Measurements from ENCODE around the gene NRGN.

The NRGN gene

GRCh38 chr11:124748481-124749343 lies 9.0 kb downstream of the NRGN start:
- H3K9me3 ChIP-seq (ENCODE audit: control insufficient read depth, low read length), result no peaks in the 10 kb centered on the region
- no peaks in the 10 kb centered on the region for H3K27me3 ChIP-seq (replicated peaks; ENCODE audit: control insufficient read depth, insufficient read depth, low read length, poor library complexity, severe bottlenecking)
- H3K27ac ChIP-seq (ENCODE audit: insufficient read depth, low read length, poor library complexity, severe bottlenecking), result no peak overlapping the region
- H3K4me3 ChIP-seq (ENCODE audit: insufficient read depth, low read depth, low read length, poor library complexity, severe bottlenecking), result no peak overlapping the region
- H3K4me1 ChIP-seq (ENCODE audit: control insufficient read depth, insufficient read depth, low read length, poor library complexity, severe bottlenecking), result peaks cover 7% of the 10 kb centered on the region
- H3K36me3 ChIP-seq (ENCODE audit: control insufficient read depth, insufficient read depth, low read length), result no peaks in the 10 kb centered on the region
- no peak for DNase-seq

- H3K4me3 ChIP-seq (ENCODE audit: insufficient read depth, low read depth, low read length, poor library complexity, severe bottlenecking), result no peak overlapping the region
- no peak overlapping the region for H3K27ac ChIP-seq (ENCODE audit: insufficient read depth, low read length, poor library complexity, severe bottlenecking)
- H3K27me3 ChIP-seq (replicated peaks; ENCODE audit: control insufficient read depth, insufficient read depth, low read length, poor library complexity, severe bottlenecking), result no peaks in the 10 kb centered on the region
- no peaks in the 10 kb centered on the region for H3K36me3 ChIP-seq (ENCODE audit: control insufficient read depth, insufficient read depth, low read length)
- H3K4me1 ChIP-seq (ENCODE audit: control insufficient read depth, insufficient read depth, low read length, poor library complexity, severe bottlenecking), result peaks cover 7% of the 10 kb centered on the region
- no peak for DNase-seq
- H3K9me3 ChIP-seq (ENCODE audit: control insufficient read depth, low read length), result no peaks in the 10 kb centered on the region
Observed at GRCh38 chr11:124749912-124750311, 10.2 kb downstream of the NRGN start.

- DNase-seq, result no peak
- Histone ChIP-seq H3K36me3 (ENCODE audit: control insufficient read depth, insufficient read depth, low read length) (no peaks in the 10 kb centered on the region), H3K9me3 (ENCODE audit: control insufficient read depth, low read length) (no peaks in the 10 kb centered on the region), H3K4me3 (ENCODE audit: insufficient read depth, low read depth, low read length, poor library complexity, severe bottlenecking) (no peak overlapping the region), H3K27ac (ENCODE audit: insufficient read depth, low read length, poor library complexity, severe bottlenecking) (no peak overlapping the region), H3K27me3 (replicated peaks; ENCODE audit: control insufficient read depth, insufficient read depth, low read length, poor library complexity, severe bottlenecking) (peaks cover under 1% of the 10 kb centered on the region), H3K4me1 (ENCODE audit: control insufficient read depth, insufficient read depth, low read length, poor library complexity, severe bottlenecking) (no peaks in the 10 kb centered on the region)
Observed at GRCh38 chr11:124751391-124751740, 11.6 kb downstream of the NRGN start.

GRCh38 chr11:124751741-124752470 lies 12.2 kb downstream of the NRGN start, which contains the start of gene VSIG2:
VSIG2 (minus strand) TSS chr11:124752255; CDS start chr11:124752137, 118 bp downstream.
- H3K27ac ChIP-seq (ENCODE audit: insufficient read depth, low read length, poor library complexity, severe bottlenecking), result no peak within 1 kb of the TSS
- H3K27me3 ChIP-seq (replicated peaks; ENCODE audit: control insufficient read depth, insufficient read depth, low read length, poor library complexity, severe bottlenecking), result peaks cover 3% of the 10 kb centered on the region
- H3K4me1 ChIP-seq (ENCODE audit: control insufficient read depth, insufficient read depth, low read length, poor library complexity, severe bottlenecking), result no peaks in the 10 kb centered on the region
- H3K9me3 ChIP-seq (ENCODE audit: control insufficient read depth, low read length), result no peaks in the 10 kb centered on the region
- DNase-seq, result no peak
- H3K4me3 ChIP-seq (ENCODE audit: insufficient read depth, low read depth, low read length, poor library complexity, severe bottlenecking), result no peak within 1 kb of the TSS
- no peaks in the 10 kb centered on the region for H3K36me3 ChIP-seq (ENCODE audit: control insufficient read depth, insufficient read depth, low read length)

- no peak overlapping the region for H3K4me3 ChIP-seq (ENCODE audit: insufficient read depth, low read depth, low read length, poor library complexity, severe bottlenecking)
Observed at GRCh38 chr11:124752471-124753102, 12.8 kb downstream of the NRGN start.

GRCh38 chr11:124753205-124753604 lies 13.5 kb downstream of the NRGN start:
- H3K27ac ChIP-seq (ENCODE audit: insufficient read depth, low read length, poor library complexity, severe bottlenecking), result no peak overlapping the region
- H3K9me3 ChIP-seq (ENCODE audit: control insufficient read depth, low read length), result no peaks in the 10 kb centered on the region
- H3K4me1 ChIP-seq (ENCODE audit: control insufficient read depth, insufficient read depth, low read length, poor library complexity, severe bottlenecking), result peaks cover 1% of the 10 kb centered on the region
- DNase-seq, result no peak
- no peak overlapping the region for H3K4me3 ChIP-seq (ENCODE audit: insufficient read depth, low read depth, low read length, poor library complexity, severe bottlenecking)
- H3K27me3 ChIP-seq (replicated peaks; ENCODE audit: control insufficient read depth, insufficient read depth, low read length, poor library complexity, severe bottlenecking), result peaks cover 6% of the 10 kb centered on the region
- H3K36me3 ChIP-seq (ENCODE audit: control insufficient read depth, insufficient read depth, low read length), result no peaks in the 10 kb centered on the region

More at GRCh38 chr11:124752471-124753102, 12.8 kb downstream of the NRGN start:
- no peak overlapping the region for H3K27ac ChIP-seq (ENCODE audit: insufficient read depth, low read length, poor library complexity, severe bottlenecking)
- no peak for DNase-seq
- H3K4me1 ChIP-seq (ENCODE audit: control insufficient read depth, insufficient read depth, low read length, poor library complexity, severe bottlenecking), result no peaks in the 10 kb centered on the region
- H3K9me3 ChIP-seq (ENCODE audit: control insufficient read depth, low read length), result no peaks in the 10 kb centered on the region
- peaks cover 3% of the 10 kb centered on the region for H3K27me3 ChIP-seq (replicated peaks; ENCODE audit: control insufficient read depth, insufficient read depth, low read length, poor library complexity, severe bottlenecking)
- H3K36me3 ChIP-seq (ENCODE audit: control insufficient read depth, insufficient read depth, low read length), result no peaks in the 10 kb centered on the region

- Histone ChIP-seq H3K4me1 (ENCODE audit: control insufficient read depth, insufficient read depth, low read length, poor library complexity, severe bottlenecking) (peaks cover 5% of the 10 kb centered on the region), H3K9me3 (ENCODE audit: control insufficient read depth, low read length) (no peaks in the 10 kb centered on the region), H3K27me3 (replicated peaks; ENCODE audit: control insufficient read depth, insufficient read depth, low read length, poor library complexity, severe bottlenecking) (peaks cover 8% of the 10 kb centered on the region), H3K4me3 (ENCODE audit: insufficient read depth, low read depth, low read length, poor library complexity, severe bottlenecking) (no peak overlapping the region), H3K27ac (ENCODE audit: insufficient read depth, low read length, poor library complexity, severe bottlenecking) (no peak overlapping the region), H3K36me3 (ENCODE audit: control insufficient read depth, insufficient read depth, low read length) (no peaks in the 10 kb centered on the region)
- no peak for DNase-seq
Observed at GRCh38 chr11:124753624-124754023, 13.9 kb downstream of the NRGN start.

- DNase-seq, result no peak
- peaks cover 14% of the 10 kb centered on the region for H3K27me3 ChIP-seq (replicated peaks; ENCODE audit: control insufficient read depth, insufficient read depth, low read length, poor library complexity, severe bottlenecking)
- H3K9me3 ChIP-seq (ENCODE audit: control insufficient read depth, low read length), result no peaks in the 10 kb centered on the region
- no peaks in the 10 kb centered on the region for H3K36me3 ChIP-seq (ENCODE audit: control insufficient read depth, insufficient read depth, low read length)
- H3K27ac ChIP-seq (ENCODE audit: insufficient read depth, low read length, poor library complexity, severe bottlenecking), result no peak overlapping the region
- peaks cover 12% of the 10 kb centered on the region for H3K4me1 ChIP-seq (ENCODE audit: control insufficient read depth, insufficient read depth, low read length, poor library complexity, severe bottlenecking)
- H3K4me3 ChIP-seq (ENCODE audit: insufficient read depth, low read depth, low read length, poor library complexity, severe bottlenecking), result no peak overlapping the region
Observed at GRCh38 chr11:124754309-124754708, 14.6 kb downstream of the NRGN start.

- Histone ChIP-seq H3K4me1 (ENCODE audit: control insufficient read depth, insufficient read depth, low read length, poor library complexity, severe bottlenecking) (peaks cover 16% of the 10 kb centered on the region), H3K4me3 (ENCODE audit: insufficient read depth, low read depth, low read length, poor library complexity, severe bottlenecking) (no peak overlapping the region), H3K9me3 (ENCODE audit: control insufficient read depth, low read length) (no peaks in the 10 kb centered on the region), H3K27ac (ENCODE audit: insufficient read depth, low read length, poor library complexity, severe bottlenecking) (no peak overlapping the region), H3K36me3 (ENCODE audit: control insufficient read depth, insufficient read depth, low read length) (no peaks in the 10 kb centered on the region), H3K27me3 (replicated peaks; ENCODE audit: control insufficient read depth, insufficient read depth, low read length, poor library complexity, severe bottlenecking) (peaks cover 17% of the 10 kb centered on the region)
- no peak for DNase-seq
Observed at GRCh38 chr11:124754710-124755109, 15.0 kb downstream of the NRGN start.

All from effector memory CD4-positive, alpha-beta T cell (primary cell).